ENCODE data around the gene NRXN3.

NRXN3 gene

GRCh38 chr14:78933948-78934524 is 763.9 kb downstream of the NRXN3 start:
- Histone ChIP-seq H3K27me3 (no peaks in the 10 kb centered on the region), H3K9me3 (peaks cover 4% of the 10 kb centered on the region; the same call in 1 of the 2 replicates), H3K4me2 (no peak overlapping the region), H3K9ac (no peak overlapping the region), H3K4me3 (no peak overlapping the region), H4K20me1 (no peaks in the 10 kb centered on the region), H3K36me3 (no peaks in the 10 kb centered on the region), H3K4me1 (no peaks in the 10 kb centered on the region), H3K27ac (no peak overlapping the region)
- no peak for TF ChIP-seq Cebpa-rat (IDR thresholded peaks at IDR 0.05)

DNA sequence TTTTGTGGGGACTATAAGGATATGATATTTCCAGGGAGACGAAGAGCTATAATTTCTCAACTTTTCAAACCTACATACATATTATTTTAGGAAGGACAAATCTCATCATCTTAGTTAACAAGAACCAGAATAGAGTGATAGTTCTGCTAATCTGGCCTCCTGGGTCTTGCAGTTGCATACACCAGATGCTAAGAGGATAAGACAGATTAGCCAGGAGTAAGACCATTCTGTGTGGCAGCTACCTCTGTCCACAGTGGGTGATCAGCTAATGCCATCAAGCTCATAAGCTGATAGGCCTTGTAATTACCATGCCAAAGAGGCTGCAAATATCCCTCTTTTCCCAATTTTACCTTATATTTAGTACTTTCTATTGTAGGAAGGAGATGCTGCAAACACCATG is 776.8 kb downstream of the NRXN3 start:
- Histone ChIP-seq H3K4me2 (no peak overlapping the region), H3K27ac (no peak overlapping the region), H3K9ac (no peak overlapping the region), H3K36me3 (no peaks in the 10 kb centered on the region), H4K20me1 (no peaks in the 10 kb centered on the region), H3K9me3 (no peaks in the 10 kb centered on the region), H3K4me3 (no peak overlapping the region), H3K27me3 (no peaks in the 10 kb centered on the region), H3K4me1 (no peaks in the 10 kb centered on the region)
- TF ChIP-seq Cebpa-rat (IDR thresholded peaks at IDR 0.05) = no peak

DNA sequence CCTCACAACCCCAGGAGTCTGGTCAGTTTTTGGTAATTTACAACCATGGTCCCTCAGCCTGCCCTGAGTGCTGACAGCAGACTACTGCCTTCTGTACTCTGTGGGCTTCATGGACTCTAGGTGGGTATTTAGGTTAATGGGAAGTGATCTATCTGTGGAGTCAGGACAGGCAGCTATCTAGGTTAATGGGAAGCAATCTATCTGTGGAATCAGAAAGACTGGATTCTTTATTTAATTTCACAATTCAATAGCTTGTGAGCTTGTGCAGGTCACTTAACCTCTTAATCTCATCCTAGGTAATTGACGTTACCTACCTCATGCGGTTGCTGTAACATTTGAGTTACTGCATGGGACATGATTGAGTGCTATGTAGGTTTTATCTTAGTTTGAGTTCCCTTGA is 777.5 kb downstream of the NRXN3 start:
- Histone ChIP-seq H3K9ac (no peak overlapping the region), H3K4me3 (no peak overlapping the region), H3K27me3 (no peaks in the 10 kb centered on the region), H3K36me3 (no peaks in the 10 kb centered on the region), H3K4me2 (no peak overlapping the region), H3K4me1 (no peaks in the 10 kb centered on the region), H3K27ac (no peak overlapping the region), H4K20me1 (no peaks in the 10 kb centered on the region), H3K9me3 (no peaks in the 10 kb centered on the region)
- no peak for TF ChIP-seq Cebpa-rat (IDR thresholded peaks at IDR 0.05)

DNA sequence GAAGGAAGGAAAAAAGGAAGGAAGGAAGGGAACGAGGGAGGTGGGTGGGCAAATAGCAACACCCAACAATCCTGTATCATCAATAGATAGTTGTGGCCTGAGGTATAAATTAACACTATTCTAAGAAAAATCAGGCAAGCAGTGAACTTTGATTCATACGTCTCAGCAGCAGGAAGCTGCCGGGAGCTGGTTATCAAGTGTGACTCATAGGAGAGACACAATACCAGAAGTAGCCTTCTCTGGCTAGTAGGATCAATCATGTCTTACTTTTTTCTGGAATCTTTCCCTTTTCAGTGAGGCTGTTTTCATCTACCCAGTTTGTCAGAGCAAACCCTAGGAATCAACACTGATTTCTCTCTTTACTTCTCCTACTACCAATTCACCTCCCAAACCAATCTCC is 780.5 kb downstream of the NRXN3 start:
- Histone ChIP-seq H3K27ac (no peak overlapping the region), H4K20me1 (no peaks in the 10 kb centered on the region), H3K4me3 (no peak overlapping the region), H3K36me3 (no peaks in the 10 kb centered on the region), H3K27me3 (no peaks in the 10 kb centered on the region), H3K9me3 (no peaks in the 10 kb centered on the region), H3K4me2 (no peak overlapping the region), H3K4me1 (no peaks in the 10 kb centered on the region), H3K9ac (no peak overlapping the region)
- TF ChIP-seq Cebpa-rat (IDR thresholded peaks at IDR 0.05) = no peak

DNA sequence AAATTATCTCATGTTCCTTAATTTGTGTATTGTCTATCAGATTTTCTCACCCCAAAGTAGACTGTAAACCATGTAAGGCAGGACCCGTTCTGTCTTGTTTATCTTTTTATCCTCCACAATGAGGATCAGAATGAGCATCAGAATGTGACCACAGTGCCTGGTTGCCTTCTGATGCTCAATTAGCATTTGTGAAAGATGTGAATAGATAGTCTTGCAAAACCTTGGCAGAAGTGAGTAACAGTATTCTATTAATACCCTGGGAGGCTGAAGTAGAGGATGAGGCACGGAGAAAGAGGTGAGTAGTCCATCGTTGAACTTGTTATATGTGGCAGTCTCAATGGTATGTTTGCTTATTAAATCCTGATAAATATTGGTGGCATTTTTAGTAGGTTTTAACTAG is 781.4 kb downstream of the NRXN3 start:
- no peaks in the 10 kb centered on the region for H4K20me1 ChIP-seq
- no peak for TF ChIP-seq Cebpa-rat (IDR thresholded peaks at IDR 0.05)
- H3K4me2 ChIP-seq = no peak overlapping the region
- H3K4me3 ChIP-seq = no peak overlapping the region
- H3K9ac ChIP-seq = no peak overlapping the region
- no peaks in the 10 kb centered on the region for H3K4me1 ChIP-seq
- H3K27me3 ChIP-seq = no peaks in the 10 kb centered on the region
- no peak overlapping the region for H3K27ac ChIP-seq
- H3K36me3 ChIP-seq = no peaks in the 10 kb centered on the region
- H3K9me3 ChIP-seq = no peaks in the 10 kb centered on the region

GRCh38 chr14:78959674-78960264 is 789.6 kb downstream of the NRXN3 start:
- Histone ChIP-seq H3K27ac (no peak overlapping the region), H4K20me1 (no peaks in the 10 kb centered on the region), H3K4me2 (no peak overlapping the region), H3K9ac (no peak overlapping the region), H3K27me3 (no peaks in the 10 kb centered on the region), H3K9me3 (no peaks in the 10 kb centered on the region), H3K36me3 (no peaks in the 10 kb centered on the region), H3K4me3 (no peak overlapping the region), H3K4me1 (no peaks in the 10 kb centered on the region)
- no peak for TF ChIP-seq Cebpa-rat (IDR thresholded peaks at IDR 0.05)

- Histone ChIP-seq H3K9me3 (no peaks in the 10 kb centered on the region), H3K4me1 (peaks cover 8% of the 10 kb centered on the region), H3K9ac (no peak overlapping the region), H3K4me2 (no peak overlapping the region), H3K36me3 (no peaks in the 10 kb centered on the region), H3K4me3 (no peak overlapping the region), H3K27me3 (no peaks in the 10 kb centered on the region), H4K20me1 (no peaks in the 10 kb centered on the region), H3K27ac (no peak overlapping the region)
- TF ChIP-seq Cebpa-rat (IDR thresholded peaks at IDR 0.05) = no peak
Measured at GRCh38 chr14:78967111-78967809, 797.1 kb downstream of the NRXN3 start.

DNA sequence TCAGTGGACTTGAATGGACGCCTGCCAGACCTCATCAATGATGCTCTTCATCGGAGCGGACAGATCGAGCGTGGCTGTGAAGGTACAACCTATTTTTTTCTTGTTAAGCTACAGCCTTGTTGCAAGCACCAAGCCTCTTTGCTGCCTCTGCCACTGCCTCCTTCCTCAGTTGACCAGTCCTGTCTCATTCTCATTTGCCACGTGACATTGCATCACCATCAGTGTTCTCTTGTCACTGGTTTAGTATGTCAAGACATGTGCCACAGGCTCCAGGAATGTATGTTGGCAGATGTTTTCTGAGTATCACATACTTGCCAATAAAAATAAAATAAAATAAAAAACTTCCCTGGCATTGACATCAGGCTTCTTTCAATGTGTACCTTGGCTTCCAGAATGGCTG is 798.1 kb downstream of the NRXN3 start:
- Histone ChIP-seq H3K4me1 (peaks cover 8% of the 10 kb centered on the region), H3K4me2 (no peak overlapping the region), H3K9me3 (no peaks in the 10 kb centered on the region), H3K9ac (no peak overlapping the region), H3K27ac (no peak overlapping the region), H3K27me3 (no peaks in the 10 kb centered on the region), H3K36me3 (no peaks in the 10 kb centered on the region), H4K20me1 (no peaks in the 10 kb centered on the region), H3K4me3 (no peak overlapping the region)
- TF ChIP-seq Cebpa-rat (IDR thresholded peaks at IDR 0.05) = no peak

DNA sequence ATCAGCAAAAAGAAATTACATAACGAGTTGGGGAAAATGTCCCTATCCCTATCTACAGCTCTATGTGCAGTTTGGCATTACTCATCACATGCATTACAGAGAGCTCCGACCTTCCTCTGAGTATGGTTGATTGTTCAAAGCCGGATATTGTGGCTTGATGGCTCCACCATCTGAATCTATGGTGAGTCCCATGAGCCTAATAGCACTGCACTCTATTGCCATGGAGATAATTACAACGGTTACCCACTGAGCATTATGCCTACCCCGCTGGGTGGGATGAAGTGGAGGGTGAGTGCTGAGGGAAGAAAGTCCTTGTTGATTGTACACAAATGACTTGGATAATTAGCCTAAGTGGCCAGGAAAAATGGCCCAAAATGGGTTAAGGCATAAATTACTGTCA is 800.5 kb downstream of the NRXN3 start:
- H3K9me3 ChIP-seq = no peaks in the 10 kb centered on the region
- peak overlapping the region; percentile 20 for H3K4me2 ChIP-seq
- H3K9ac ChIP-seq = no peak overlapping the region
- no peak overlapping the region for H3K27ac ChIP-seq
- H3K27me3 ChIP-seq = no peaks in the 10 kb centered on the region
- peaks cover 8% of the 10 kb centered on the region for H3K4me1 ChIP-seq
- TF ChIP-seq Cebpa-rat (IDR thresholded peaks at IDR 0.05) = no peak
- H4K20me1 ChIP-seq = no peaks in the 10 kb centered on the region
- no peaks in the 10 kb centered on the region for H3K36me3 ChIP-seq
- H3K4me3 ChIP-seq = no peak overlapping the region

DNA sequence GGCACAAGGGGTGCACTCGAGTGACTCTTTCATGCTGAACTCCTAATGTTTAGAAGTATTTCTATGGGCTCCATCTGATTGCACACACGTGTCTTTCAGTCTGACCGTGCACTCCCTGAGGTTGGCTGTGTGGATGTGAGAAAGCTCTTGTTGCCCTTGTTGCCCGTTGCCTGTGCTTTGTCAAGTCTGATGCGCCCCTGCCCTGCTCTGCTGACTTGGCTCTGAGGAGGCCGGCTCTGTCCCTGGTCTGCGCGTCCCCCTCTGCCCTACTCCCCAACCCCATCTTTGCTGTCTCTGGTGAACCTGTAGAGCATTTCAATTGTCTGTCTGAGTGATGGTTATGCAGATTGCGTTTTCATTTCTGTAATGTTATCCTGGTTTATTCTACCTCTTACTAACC is 802.3 kb downstream of the NRXN3 start:
- H3K27me3 ChIP-seq = no peaks in the 10 kb centered on the region
- H4K20me1 ChIP-seq = no peaks in the 10 kb centered on the region
- H3K27ac ChIP-seq = no peak overlapping the region
- H3K9ac ChIP-seq = no peak overlapping the region
- H3K36me3 ChIP-seq = no peaks in the 10 kb centered on the region
- no peak overlapping the region for H3K4me2 ChIP-seq
- no peak for TF ChIP-seq Cebpa-rat (IDR thresholded peaks at IDR 0.05)
- H3K9me3 ChIP-seq = no peaks in the 10 kb centered on the region
- H3K4me1 ChIP-seq = peaks cover 8% of the 10 kb centered on the region
- no peak overlapping the region for H3K4me3 ChIP-seq

Data from BLaER1 (cell line).